Esophagus squamous epithelium (tissue), 5 donors: ENCODE data around the gene RPA1. TPM values are rescaled to one million over a fixed set of nuclear protein-coding genes. Genes with fewer than 3 reads are reported as not detected.

ENCODE experiments used
- DNase-seq: peaks from one replicate; lab custom pipeline; 2025; lab: John Stamatoyannopoulos, UW
- H3K27ac ChIP-seq, 4 donors: fragments of 200-600 bp; sonication (generic); one replicate each; pipeline ENCODE4 v1.5.1; 2016 to 2019; ENCODE audit warnings: mild to moderate bottlenecking in 1 of 4
- H3K27me3 ChIP-seq, 4 donors: fragments of 200-600 bp; sonication (generic); 1 replicate in 3 of 4; 2 replicates in 1 of 4; pipeline versions ENCODE4 v1.5.1 to v1.6.0; 2017 to 2021; ENCODE audit warnings: antibody characterized with exemption in 1 of 4
- H3K36me3 ChIP-seq, 3 donors: fragments of 200-600 bp; sonication (generic); one replicate each; pipeline ENCODE4 v1.5.1; 2016 to 2019
- H3K4me1 ChIP-seq, 3 donors: fragments of 200-600 bp; sonication (generic); one replicate each; pipeline ENCODE4 v1.5.1; 2017 to 2019
- H3K4me3 ChIP-seq, 4 donors: fragments of 200-600 bp; sonication (generic); 1 replicate in 3 of 4; 2 replicates in 1 of 4; pipeline ENCODE4 v1.5.1; 2016 to 2019; ENCODE audit warnings: mild to moderate bottlenecking in 2 of 4, moderate library complexity in 1 of 4
- H3K9me3 ChIP-seq, 3 donors: fragments of 200-600 bp; sonication (generic); one replicate each; pipeline ENCODE4 v1.5.1; 2016 to 2019
- POLR2A ChIP-seq, 4 donors: fragments of 450-650 bp; IDR thresholded peaks; one replicate each; pipeline ENCODE4 v1.6.1; 2017; ENCODE audit warnings: antibody characterized with exemption in 4 of 4, mild to moderate bottlenecking in 4 of 4, moderate library complexity in 3 of 4
- WGBS, 2 donors: methylation state at CpG; one replicate each; pipeline ENCODE4 v1.1.5; 2018; 5-methylcytosine and 5-hydroxymethylcytosine counted together
- intact Hi-C: fragments of 100-400 bp; cut with DNase I; formaldehyde crosslinking; loops from one replicate; pipeline ENCODE4 v1.15.0; 2022
- total RNA-seq, 4 donors: library from RNA; depleted of rRNA; stranded (reverse); fragments of >200 nt; gene quantifications; one replicate each; pipeline ENCODE4 v1.1.0, GENCODE V29; 2016
- TF ChIP-seq, protein P1 (sequence below), 6 experiments: fragments of 450-650 bp in 4 of 6; fragments of 200-600 bp in 2 of 6; sonication (generic) in 2 of 6; IDR thresholded peaks; one replicate each; pipeline ENCODE4 v1.5.1; 2016 to 2019; ENCODE audit warnings: antibody characterized with exemption in 6 of 6, mild to moderate bottlenecking in 4 of 6, moderate library complexity in 4 of 6
- donor health status: DM: yes; HTN: yes; CAD: no.

The RPA1 gene
- total RNA-seq, 4 donors from 2014 or later, result 16.3 to 29.8 (median 25.6) TPM

DNA sequence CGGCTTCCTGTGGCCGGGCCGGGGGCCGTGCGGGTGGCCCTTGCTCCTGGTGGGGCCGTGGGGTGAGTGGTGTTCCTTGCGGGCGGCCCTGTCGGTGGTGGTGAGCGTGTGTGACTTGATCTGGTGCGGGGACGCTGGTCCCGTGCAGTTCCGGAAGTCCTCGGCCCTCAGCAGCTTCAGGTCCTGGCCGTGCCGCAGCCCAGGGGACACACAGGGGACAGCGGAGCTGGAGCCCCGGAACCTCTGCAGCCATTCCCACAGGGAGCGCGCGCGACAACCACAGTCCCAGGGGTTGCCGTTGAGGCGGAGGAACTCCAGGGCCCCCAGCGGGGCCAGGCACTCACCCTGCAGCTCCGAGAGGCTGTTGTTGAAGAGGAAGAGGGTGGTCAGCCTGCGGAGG lies 107.0 kb downstream of the RPA1 start:
- intact Hi-C loops, result no loop called here
- H3K27me3 ChIP-seq, result no peaks in the 10 kb centered on the region
- WGBS, 2 donors, result 94 to 95% methylated on average over 5 to 8 of the region's 28 CpGs
- H3K36me3 ChIP-seq, result peaks cover 0 to 10% (median 0%) of the 10 kb centered on the region in 3 donors
- DNase-seq, result no peak
- no peak overlapping the region for H3K4me3 ChIP-seq
- TF ChIP-seq, protein P1, sequence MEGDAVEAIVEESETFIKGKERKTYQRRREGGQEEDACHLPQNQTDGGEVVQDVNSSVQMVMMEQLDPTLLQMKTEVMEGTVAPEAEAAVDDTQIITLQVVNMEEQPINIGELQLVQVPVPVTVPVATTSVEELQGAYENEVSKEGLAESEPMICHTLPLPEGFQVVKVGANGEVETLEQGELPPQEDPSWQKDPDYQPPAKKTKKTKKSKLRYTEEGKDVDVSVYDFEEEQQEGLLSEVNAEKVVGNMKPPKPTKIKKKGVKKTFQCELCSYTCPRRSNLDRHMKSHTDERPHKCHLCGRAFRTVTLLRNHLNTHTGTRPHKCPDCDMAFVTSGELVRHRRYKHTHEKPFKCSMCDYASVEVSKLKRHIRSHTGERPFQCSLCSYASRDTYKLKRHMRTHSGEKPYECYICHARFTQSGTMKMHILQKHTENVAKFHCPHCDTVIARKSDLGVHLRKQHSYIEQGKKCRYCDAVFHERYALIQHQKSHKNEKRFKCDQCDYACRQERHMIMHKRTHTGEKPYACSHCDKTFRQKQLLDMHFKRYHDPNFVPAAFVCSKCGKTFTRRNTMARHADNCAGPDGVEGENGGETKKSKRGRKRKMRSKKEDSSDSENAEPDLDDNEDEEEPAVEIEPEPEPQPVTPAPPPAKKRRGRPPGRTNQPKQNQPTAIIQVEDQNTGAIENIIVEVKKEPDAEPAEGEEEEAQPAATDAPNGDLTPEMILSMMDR (IDR thresholded peaks at IDR 0.05), result no peak
- no peak for TF ChIP-seq POLR2A (IDR thresholded peaks at IDR 0.05)
- no peak overlapping the region for H3K27ac ChIP-seq
- H3K4me1 ChIP-seq, result peaks cover 3 to 18% (median 8%) of the 10 kb centered on the region in 3 donors
- H3K9me3 ChIP-seq, result no peaks in the 10 kb centered on the region

DNA sequence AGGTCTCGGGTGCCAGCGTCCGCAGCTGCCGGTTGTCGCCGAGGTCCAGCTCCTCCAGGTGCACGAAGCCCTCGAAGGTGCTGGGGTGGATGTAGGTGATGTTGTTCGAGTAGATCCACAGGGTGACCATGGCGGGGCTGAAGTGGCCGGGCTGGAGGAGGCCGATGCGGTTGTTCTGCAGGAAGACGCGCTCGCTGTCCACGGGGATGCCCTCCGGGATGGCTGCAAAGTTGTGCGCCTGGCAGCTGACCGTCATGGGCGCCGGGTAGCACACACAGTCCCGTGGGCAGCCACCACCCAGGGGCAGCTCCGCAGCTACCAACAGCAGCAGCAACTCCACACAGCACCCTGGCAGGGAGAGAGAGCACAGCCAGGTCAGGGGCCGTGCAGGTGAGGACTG lies 107.7 kb downstream of the RPA1 start:
- peaks cover 1 to 11% (median 2%) of the 10 kb centered on the region in 3 donors for H3K4me1 ChIP-seq
- H3K27ac ChIP-seq, result no peak overlapping the region
- no peak for DNase-seq
- H3K4me3 ChIP-seq, result no peak overlapping the region
- H3K27me3 ChIP-seq, result no peaks in the 10 kb centered on the region
- H3K36me3 ChIP-seq, result peaks cover 0 to 10% (median 0%) of the 10 kb centered on the region in 3 donors
- H3K9me3 ChIP-seq, result no peaks in the 10 kb centered on the region
- 94% methylated on average over 10 of the region's 25 CpGs; no CpG with 5 or more reads in 1 of the 2 donors for WGBS, 2 donors
- intact Hi-C loops, result no loop called here
- TF ChIP-seq POLR2A (IDR thresholded peaks at IDR 0.05), result no peak
- TF ChIP-seq, protein P1 (IDR thresholded peaks at IDR 0.05), result no peak

- Histone ChIP-seq H3K27me3 (no peaks in the 10 kb centered on the region), H3K27ac (peak overlapping the region in 1 of 4 donors; percentile 28), H3K9me3 (no peaks in the 10 kb centered on the region), H3K4me3 (no peak overlapping the region), H3K36me3 (peaks cover 0 to 10% (median 0%) of the 10 kb centered on the region in 3 donors), H3K4me1 (peaks cover 0 to 8% (median 0%) of the 10 kb centered on the region in 3 donors)
- intact Hi-C loops, result no loop called here
- 60 to 82% methylated on average over 13 to 17 of the region's 27 CpGs for WGBS, 2 donors
- DNase-seq, result no peak
- TF ChIP-seq POLR2A (IDR thresholded peaks at IDR 0.05), result no peak
- TF ChIP-seq, protein P1 (IDR thresholded peaks at IDR 0.05), result no peak
These were observed 110.4 kb downstream of the RPA1 start for GRCh38 chr17:1939981-1940809.

DNA sequence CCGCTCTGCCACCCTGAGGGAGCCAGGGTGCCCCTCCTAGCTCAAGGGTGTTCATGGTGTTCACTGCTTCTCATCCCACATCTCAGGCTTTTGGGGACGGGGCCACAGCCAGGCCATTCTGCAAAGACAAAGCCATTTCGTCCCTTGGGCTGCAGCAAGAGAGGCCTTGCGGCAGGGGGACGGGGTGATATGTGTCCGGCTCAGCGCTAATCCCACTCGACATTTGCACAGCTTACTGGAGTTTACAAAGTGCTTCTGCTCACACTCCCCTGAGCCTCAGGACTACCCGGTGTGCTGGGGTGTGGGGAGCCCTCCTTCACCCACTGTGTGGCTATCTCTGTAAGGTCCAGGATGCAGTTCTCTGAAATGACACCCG lies 111.0 kb downstream of the RPA1 start:
- H3K4me1 ChIP-seq, result peaks cover 0 to 8% (median 0%) of the 10 kb centered on the region in 3 donors

More for the DNA sequence above, 111.0 kb downstream of the RPA1 start:
- WGBS, 2 donors, result 85 to 86% methylated on average over 4 to 5 of the region's 10 CpGs
- H3K4me3 ChIP-seq, result no peak overlapping the region
- no peak overlapping the region for H3K27ac ChIP-seq
- no peaks in the 10 kb centered on the region for H3K9me3 ChIP-seq
- H3K36me3 ChIP-seq, result peaks cover 0 to 10% (median 0%) of the 10 kb centered on the region in 3 donors
- TF ChIP-seq, protein P1 (IDR thresholded peaks at IDR 0.05), result no peak
- TF ChIP-seq POLR2A (IDR thresholded peaks at IDR 0.05), result no peak
- intact Hi-C loops, result no loop called here
- H3K27me3 ChIP-seq, result no peaks in the 10 kb centered on the region
- no peak for DNase-seq
